Myocyte (in vitro differentiated cells): ENCODE data around the gene NR1I3. TPM values are rescaled to one million over a fixed set of nuclear protein-coding genes. Genes with fewer than 3 reads are reported as not detected.
A peak's percentile ranks its signal among the peaks of the same experiment; 100 is the strongest.

ENCODE experiments used
- DNase-seq: peaks from one replicate; pipeline ENCODE4 v3.0.0-alpha.2; 2012; ENCODE audit warnings: low read depth
- microRNA-seq: library from miRNA; unstranded; fragments of <30 nt; microRNA quantifications from one replicate; pipeline ENCODE4, GENCODE V29; 2016
- total RNA-seq: library from RNA; depleted of rRNA; stranded (reverse); fragments of >200 nt; gene quantifications from 2 replicates; pipeline ENCODE4 v1.2.3, GENCODE V29; 2014

NR1I3 gene
- total RNA-seq, 1 donor from 2014 or later: not detected

GRCh38 chr1:161196521-161197451, 41.2 kb downstream of the NR1I3 start:
- peak; percentile 84 for DNase-seq

GRCh38 chr1:161196111-161196510, 41.9 kb downstream of the NR1I3 start:
- no peak for DNase-seq

- DNase-seq: no peak
Observed at GRCh38 chr1:161195171-161195570, 42.8 kb downstream of the NR1I3 start.

- peak; percentile 92 for DNase-seq
Observed at GRCh38 chr1:161193561-161194235, 44.3 kb downstream of the NR1I3 start.

- DNase-seq: peak; percentile 85
Observed at GRCh38 chr1:161192476-161193465, 45.2 kb downstream of the NR1I3 start.

- no peak for DNase-seq
Observed at GRCh38 chr1:161191971-161192370, 46.0 kb downstream of the NR1I3 start.

GRCh38 chr1:161190962-161191521, 47.0 kb downstream of the NR1I3 start:
- no peak for DNase-seq

GRCh38 chr1:161189036-161189435, 49.0 kb downstream of the NR1I3 start:
- DNase-seq: no peak

- no peak for DNase-seq
Observed at GRCh38 chr1:161188381-161188780, 49.6 kb downstream of the NR1I3 start.

GRCh38 chr1:161187311-161187710, 50.7 kb downstream of the NR1I3 start:
- DNase-seq: no peak

GRCh38 chr1:161185732-161186311, 52.2 kb downstream of the NR1I3 start:
- DNase-seq: no peak

- DNase-seq: peak; percentile 99
Observed at GRCh38 chr1:161185282-161185682, 52.7 kb downstream of the NR1I3 start.

GRCh38 chr1:161182214-161182613, 55.8 kb downstream of the NR1I3 start:
- no peak for DNase-seq

GRCh38 chr1:161180639-161181038, 57.4 kb downstream of the NR1I3 start:
- DNase-seq: peak; percentile 65

- DNase-seq: no peak
Observed at GRCh38 chr1:161179698-161180097, 58.3 kb downstream of the NR1I3 start.

Small RNA genes lying within 50 kb of the gene (microRNA-seq; reads per million reads assigned to microRNA genes)
- gene MIR5187: not detected

Other genes with a start within 250 kb of the NR1I3 start
- gene F11R, start 217.1 kb downstream of the NR1I3 start, total RNA-seq: 3.2 and 10.4 TPM in 2 replicates
- 51.7 and 73.4 TPM in 2 replicates for gene TSTD1, start 199.2 kb downstream of the NR1I3 start, total RNA-seq
- 58.0 and 73.3 TPM in 2 replicates for gene USF1, start 192.2 kb downstream of the NR1I3 start, total RNA-seq
- gene ARHGAP30, start 168.3 kb downstream of the NR1I3 start, total RNA-seq: not detected in 2 replicates
- gene NECTIN4, start 148.6 kb downstream of the NR1I3 start, total RNA-seq: 0.16 TPM in 1 of 2 replicates, not detected in the other
- 1.1 and 6.8 TPM in 2 replicates for gene KLHDC9, start 139.8 kb downstream of the NR1I3 start, total RNA-seq
- 53.7 and 64.6 TPM in 2 replicates for gene PFDN2, start 120.2 kb downstream of the NR1I3 start, total RNA-seq
- 23.6 TPM in 2 replicates for gene NIT1, start 120.1 kb downstream of the NR1I3 start, total RNA-seq
- 26.8 and 28.8 TPM in 2 replicates for gene DEDD, start 105.5 kb downstream of the NR1I3 start, total RNA-seq
- gene UFC1, start 84.2 kb downstream of the NR1I3 start, total RNA-seq: 67.2 and 78.5 TPM in 2 replicates
- 11.1 and 11.5 TPM in 2 replicates for gene USP21, start 78.7 kb downstream of the NR1I3 start, total RNA-seq
- gene PPOX, start 71.8 kb downstream of the NR1I3 start, total RNA-seq: 9.4 and 18.5 TPM in 2 replicates
- 32.8 and 34.3 TPM in 2 replicates for gene B4GALT3, start 60.7 kb downstream of the NR1I3 start, total RNA-seq
- gene ADAMTS4, start 39.1 kb downstream of the NR1I3 start, total RNA-seq: 19.7 and 22.4 TPM in 2 replicates
- gene NDUFS2, start 35.8 kb downstream of the NR1I3 start, total RNA-seq: 162 TPM in 2 replicates
- not detected in 2 replicates for gene FCER1G, start 22.9 kb downstream of the NR1I3 start, total RNA-seq
- gene APOA2, start 14.6 kb downstream of the NR1I3 start, total RNA-seq: not detected in 2 replicates
- gene TOMM40L, start 12.1 kb downstream of the NR1I3 start, total RNA-seq: 11.9 and 12.0 TPM in 2 replicates
- gene PCP4L1, start 20.5 kb upstream of the NR1I3 start, total RNA-seq: not detected in 2 replicates
- gene MPZ, start 71.8 kb upstream of the NR1I3 start, total RNA-seq: 1.7 and 2.8 TPM in 2 replicates
- gene SDHC, start 76.2 kb upstream of the NR1I3 start, total RNA-seq: 17.8 and 40.5 TPM in 2 replicates
- not detected in 2 replicates for gene CFAP126, start 129.7 kb upstream of the NR1I3 start, total RNA-seq